Measurements from ENCODE around the gene CIB4.

CIB4 gene

GRCh38 chr2:26678035-26678434 is 36.9 kb upstream of the CIB4 start:
- no peak for ATAC-seq
- TF ChIP-seq TOX (CRISPR knock-in tag; IDR thresholded peaks at IDR 0.05; ENCODE audit: borderline replicate concordance) = no peak
- TF ChIP-seq POU6F1 (CRISPR knock-in tag; IDR thresholded peaks at IDR 0.05; ENCODE audit: borderline replicate concordance, low read depth) = no peak
- TF ChIP-seq ZNF565 (CRISPR knock-in tag; conservative IDR thresholded peaks at IDR 0.05; ENCODE audit: low read depth) = no peak
- no peak for TF ChIP-seq CSRNP3 (CRISPR knock-in tag; IDR thresholded peaks at IDR 0.05)
- no peak for TF ChIP-seq RARB (CRISPR knock-in tag; IDR thresholded peaks at IDR 0.05)
- no peak for TF ChIP-seq PATZ1 (CRISPR knock-in tag; IDR thresholded peaks at IDR 0.05; ENCODE audit: borderline replicate concordance)
- TF ChIP-seq ZFP3 (CRISPR knock-in tag; IDR thresholded peaks at IDR 0.05) = no peak
- no peak for TF ChIP-seq PPARA (CRISPR knock-in tag; IDR thresholded peaks at IDR 0.05; ENCODE audit: borderline replicate concordance)
- TF ChIP-seq ZNF8 (CRISPR knock-in tag; IDR thresholded peaks at IDR 0.05) = no peak
- no peak for TF ChIP-seq TSHZ2 (CRISPR knock-in tag; IDR thresholded peaks at IDR 0.05)
- no peak for TF ChIP-seq ZNF70 (CRISPR knock-in tag; IDR thresholded peaks at IDR 0.05)
- TF ChIP-seq ZC3H10 (CRISPR knock-in tag; IDR thresholded peaks at IDR 0.05) = no peak
- TF ChIP-seq ESRRG (CRISPR knock-in tag; IDR thresholded peaks at IDR 0.05) = no peak
- TF ChIP-seq ZFP30 (CRISPR knock-in tag; IDR thresholded peaks at IDR 0.05) = no peak
- no peak for TF ChIP-seq ARNTL (CRISPR knock-in tag; IDR thresholded peaks at IDR 0.05; ENCODE audit: borderline replicate concordance, low read depth)
- TF ChIP-seq OSR1 (CRISPR knock-in tag; IDR thresholded peaks at IDR 0.05) = no peak

GRCh38 chr2:26675651-26676255 is 34.6 kb upstream of the CIB4 start:
- TF ChIP-seq BACH2 (CRISPR knock-in tag; IDR thresholded peaks at IDR 0.05; ENCODE audit: borderline replicate concordance) (no peak), ZFP3 (CRISPR knock-in tag; IDR thresholded peaks at IDR 0.05) (no peak), OSR1 (CRISPR knock-in tag; IDR thresholded peaks at IDR 0.05) (no peak), ZC3H10 (CRISPR knock-in tag; IDR thresholded peaks at IDR 0.05) (no peak), ISL1 (CRISPR knock-in tag; IDR thresholded peaks at IDR 0.05) (no peak), ZNF8 (CRISPR knock-in tag; IDR thresholded peaks at IDR 0.05) (no peak), SNAI2 (CRISPR knock-in tag; IDR thresholded peaks at IDR 0.05) (no peak), GLIS3 (CRISPR knock-in tag; IDR thresholded peaks at IDR 0.05) (no peak), PATZ1 (CRISPR knock-in tag; IDR thresholded peaks at IDR 0.05; ENCODE audit: borderline replicate concordance) (no peak), RARB (CRISPR knock-in tag; IDR thresholded peaks at IDR 0.05) (no peak), TOX (CRISPR knock-in tag; IDR thresholded peaks at IDR 0.05; ENCODE audit: borderline replicate concordance) (no peak), ZNF565 (CRISPR knock-in tag; conservative IDR thresholded peaks at IDR 0.05; ENCODE audit: low read depth) (no peak), TSHZ2 (CRISPR knock-in tag; IDR thresholded peaks at IDR 0.05) (no peak), TCF4 (CRISPR knock-in tag; IDR thresholded peaks at IDR 0.05; ENCODE audit: borderline replicate concordance) (no peak), ZFP30 (CRISPR knock-in tag; IDR thresholded peaks at IDR 0.05) (no peak), ARNTL (CRISPR knock-in tag; IDR thresholded peaks at IDR 0.05; ENCODE audit: borderline replicate concordance, low read depth) (no peak), ZNF70 (CRISPR knock-in tag; IDR thresholded peaks at IDR 0.05) (no peak)
- ATAC-seq = no peak

Measured in SK-N-SH treated with all-trans-retinoic acid at 6 μM for 48 hours (cell line).